HL-60 (cell line): ENCODE data around the gene HAGHL.

Source experiments
- DNase-seq, 2 experiments: peaks; one replicate each; pipeline ENCODE4 v3.0.0-alpha.2; 2010 to 2020; ENCODE audit warnings: low read depth in 1 of 2, low spot score in 1 of 2
- H3K27ac ChIP-seq: fragments of 250-450 bp; sonication (Bioruptor Pico); replicated peaks from 2 replicates; pipeline ENCODE4 v1.5.1; 2020; ENCODE audit warnings: mild to moderate bottlenecking, moderate library complexity
- H3K27me3 ChIP-seq: fragments of 250-450 bp; sonication (Bioruptor Pico); 2 replicates; pipeline ENCODE4 v1.5.1; 2021; ENCODE audit warnings: mild to moderate bottlenecking, moderate library complexity; ENCODE audit not compliant: insufficient read depth, poor library complexity, severe bottlenecking
- H3K4me3 ChIP-seq: replicated peaks from 2 replicates; pipeline ENCODE4 v1.5.1; 2011; ENCODE audit warnings: mild to moderate bottlenecking, control low read depth, low read length; ENCODE audit not compliant: insufficient read depth
- GABPA ChIP-seq: IDR thresholded peaks from 2 replicates; pipeline ENCODE4 v1.6.1; 2012; ENCODE audit warnings: low read depth
- POLR2AphosphoS5 ChIP-seq: IDR thresholded peaks from 2 replicates; pipeline ENCODE4 v1.6.1; 2012; ENCODE audit warnings: low read depth
- SPI1 ChIP-seq: IDR thresholded peaks from 2 replicates; pipeline ENCODE4 v1.6.1; 2012; ENCODE audit warnings: low read depth, mild to moderate bottlenecking, borderline replicate concordance
- TF ChIP-seq, protein P1 (sequence below): IDR thresholded peaks from 2 replicates; pipeline ENCODE4 v1.6.1; 2012; ENCODE audit warnings: low read depth; ENCODE audit not compliant: insufficient replicate concordance
- TF ChIP-seq, protein P2 (sequence below): IDR thresholded peaks from one replicate; pipeline ENCODE4 v1.5.1; 2011; ENCODE audit warnings: low read length, control low read depth, inconsistent platforms; ENCODE audit not compliant: insufficient read depth

The HAGHL gene

DNA sequence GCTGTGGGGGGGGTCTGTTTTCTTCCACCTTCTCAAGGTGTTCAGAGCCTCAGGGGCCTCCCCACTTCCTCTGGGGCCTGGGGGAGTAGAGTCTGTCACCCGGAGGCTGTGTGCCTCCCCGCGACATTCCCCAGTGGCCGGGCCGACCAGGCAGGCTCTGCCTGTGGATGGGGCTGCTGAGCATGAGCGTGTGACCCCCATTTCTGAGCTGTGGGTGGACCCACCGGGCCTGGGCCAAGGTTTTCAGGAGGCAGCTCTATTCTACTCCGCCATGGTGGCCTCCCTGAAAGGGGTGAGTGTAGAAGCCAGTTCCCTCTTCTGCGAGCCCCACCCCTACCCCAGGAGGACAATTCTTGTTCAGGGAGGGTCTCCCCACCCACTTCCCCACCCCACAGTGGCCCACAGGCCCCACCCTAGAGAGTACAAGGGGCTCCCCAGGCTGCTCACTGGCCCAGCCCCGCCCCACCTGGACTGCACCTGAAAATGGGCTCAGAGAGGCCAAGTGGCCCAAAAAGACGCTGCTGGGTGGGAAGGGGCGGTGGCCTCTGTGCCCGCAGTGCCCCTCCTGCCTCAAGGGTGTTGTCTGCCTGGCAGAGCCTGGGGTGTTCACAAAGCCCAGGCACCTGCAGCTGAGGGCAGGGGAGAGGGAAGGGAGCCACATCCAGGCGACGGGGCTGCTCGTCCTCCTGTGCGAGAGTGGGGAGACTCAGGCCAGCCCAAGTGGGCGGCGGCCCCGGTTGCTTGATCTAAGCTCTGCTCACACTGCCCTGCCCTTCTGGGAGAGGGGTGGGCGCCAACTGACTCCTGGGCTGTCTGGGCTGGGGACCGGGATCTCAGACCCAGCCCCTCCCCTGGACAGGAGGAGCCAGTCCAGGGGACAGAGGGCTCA, 35.0 kb downstream of the HAGHL start:
- no peak for DNase-seq
- TF ChIP-seq GABPA: no peak
- no peak for TF ChIP-seq POLR2AphosphoS5
- TF ChIP-seq, protein P1, sequence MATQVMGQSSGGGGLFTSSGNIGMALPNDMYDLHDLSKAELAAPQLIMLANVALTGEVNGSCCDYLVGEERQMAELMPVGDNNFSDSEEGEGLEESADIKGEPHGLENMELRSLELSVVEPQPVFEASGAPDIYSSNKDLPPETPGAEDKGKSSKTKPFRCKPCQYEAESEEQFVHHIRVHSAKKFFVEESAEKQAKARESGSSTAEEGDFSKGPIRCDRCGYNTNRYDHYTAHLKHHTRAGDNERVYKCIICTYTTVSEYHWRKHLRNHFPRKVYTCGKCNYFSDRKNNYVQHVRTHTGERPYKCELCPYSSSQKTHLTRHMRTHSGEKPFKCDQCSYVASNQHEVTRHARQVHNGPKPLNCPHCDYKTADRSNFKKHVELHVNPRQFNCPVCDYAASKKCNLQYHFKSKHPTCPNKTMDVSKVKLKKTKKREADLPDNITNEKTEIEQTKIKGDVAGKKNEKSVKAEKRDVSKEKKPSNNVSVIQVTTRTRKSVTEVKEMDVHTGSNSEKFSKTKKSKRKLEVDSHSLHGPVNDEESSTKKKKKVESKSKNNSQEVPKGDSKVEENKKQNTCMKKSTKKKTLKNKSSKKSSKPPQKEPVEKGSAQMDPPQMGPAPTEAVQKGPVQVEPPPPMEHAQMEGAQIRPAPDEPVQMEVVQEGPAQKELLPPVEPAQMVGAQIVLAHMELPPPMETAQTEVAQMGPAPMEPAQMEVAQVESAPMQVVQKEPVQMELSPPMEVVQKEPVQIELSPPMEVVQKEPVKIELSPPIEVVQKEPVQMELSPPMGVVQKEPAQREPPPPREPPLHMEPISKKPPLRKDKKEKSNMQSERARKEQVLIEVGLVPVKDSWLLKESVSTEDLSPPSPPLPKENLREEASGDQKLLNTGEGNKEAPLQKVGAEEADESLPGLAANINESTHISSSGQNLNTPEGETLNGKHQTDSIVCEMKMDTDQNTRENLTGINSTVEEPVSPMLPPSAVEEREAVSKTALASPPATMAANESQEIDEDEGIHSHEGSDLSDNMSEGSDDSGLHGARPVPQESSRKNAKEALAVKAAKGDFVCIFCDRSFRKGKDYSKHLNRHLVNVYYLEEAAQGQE: no peak
- Histone ChIP-seq H3K27ac (no peak overlapping the region), H3K27me3 (no peaks in the 10 kb centered on the region), H3K4me3 (no peak overlapping the region)

DNA sequence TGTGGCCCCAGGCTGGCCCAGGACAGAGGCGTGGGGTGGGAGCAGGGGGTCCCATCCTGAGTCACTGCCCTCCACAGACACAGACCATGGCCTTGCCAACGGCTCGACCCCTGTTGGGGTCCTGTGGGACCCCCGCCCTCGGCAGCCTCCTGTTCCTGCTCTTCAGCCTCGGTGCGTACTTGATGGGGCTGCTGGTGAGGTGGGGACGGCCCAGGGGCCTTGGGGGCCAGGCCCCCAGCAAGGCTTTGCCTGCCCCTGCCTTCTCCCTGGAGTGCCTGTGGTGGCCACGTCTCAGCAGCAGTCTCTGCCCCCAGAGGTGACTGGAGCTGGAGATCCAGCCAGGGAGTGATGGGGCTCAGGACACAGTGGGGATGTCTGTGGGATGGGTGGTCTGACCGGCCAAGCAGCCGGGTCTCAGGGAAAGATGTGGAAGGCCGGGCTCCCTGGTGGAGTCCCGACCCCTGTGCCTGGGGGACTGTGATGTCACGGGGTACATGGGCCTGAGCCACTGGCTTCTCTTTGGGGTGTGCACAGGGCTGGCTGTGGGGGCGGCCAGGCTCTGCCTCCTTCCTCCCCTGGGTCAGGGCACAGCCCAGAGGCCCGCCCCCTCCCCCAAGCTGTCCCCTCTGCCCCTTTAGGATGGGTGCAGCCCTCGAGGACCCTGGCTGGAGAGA, 35.8 kb downstream of the HAGHL start:
- no peak for DNase-seq
- no peak overlapping the region for H3K27ac ChIP-seq
- TF ChIP-seq POLR2AphosphoS5: no peak
- TF ChIP-seq, protein P1: no peak
- no peak for TF ChIP-seq GABPA
- no peak for TF ChIP-seq SPI1
- TF ChIP-seq, protein P2, sequence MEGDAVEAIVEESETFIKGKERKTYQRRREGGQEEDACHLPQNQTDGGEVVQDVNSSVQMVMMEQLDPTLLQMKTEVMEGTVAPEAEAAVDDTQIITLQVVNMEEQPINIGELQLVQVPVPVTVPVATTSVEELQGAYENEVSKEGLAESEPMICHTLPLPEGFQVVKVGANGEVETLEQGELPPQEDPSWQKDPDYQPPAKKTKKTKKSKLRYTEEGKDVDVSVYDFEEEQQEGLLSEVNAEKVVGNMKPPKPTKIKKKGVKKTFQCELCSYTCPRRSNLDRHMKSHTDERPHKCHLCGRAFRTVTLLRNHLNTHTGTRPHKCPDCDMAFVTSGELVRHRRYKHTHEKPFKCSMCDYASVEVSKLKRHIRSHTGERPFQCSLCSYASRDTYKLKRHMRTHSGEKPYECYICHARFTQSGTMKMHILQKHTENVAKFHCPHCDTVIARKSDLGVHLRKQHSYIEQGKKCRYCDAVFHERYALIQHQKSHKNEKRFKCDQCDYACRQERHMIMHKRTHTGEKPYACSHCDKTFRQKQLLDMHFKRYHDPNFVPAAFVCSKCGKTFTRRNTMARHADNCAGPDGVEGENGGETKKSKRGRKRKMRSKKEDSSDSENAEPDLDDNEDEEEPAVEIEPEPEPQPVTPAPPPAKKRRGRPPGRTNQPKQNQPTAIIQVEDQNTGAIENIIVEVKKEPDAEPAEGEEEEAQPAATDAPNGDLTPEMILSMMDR: no peak
- H3K4me3 ChIP-seq: no peak overlapping the region
- H3K27me3 ChIP-seq: no peaks in the 10 kb centered on the region

DNA sequence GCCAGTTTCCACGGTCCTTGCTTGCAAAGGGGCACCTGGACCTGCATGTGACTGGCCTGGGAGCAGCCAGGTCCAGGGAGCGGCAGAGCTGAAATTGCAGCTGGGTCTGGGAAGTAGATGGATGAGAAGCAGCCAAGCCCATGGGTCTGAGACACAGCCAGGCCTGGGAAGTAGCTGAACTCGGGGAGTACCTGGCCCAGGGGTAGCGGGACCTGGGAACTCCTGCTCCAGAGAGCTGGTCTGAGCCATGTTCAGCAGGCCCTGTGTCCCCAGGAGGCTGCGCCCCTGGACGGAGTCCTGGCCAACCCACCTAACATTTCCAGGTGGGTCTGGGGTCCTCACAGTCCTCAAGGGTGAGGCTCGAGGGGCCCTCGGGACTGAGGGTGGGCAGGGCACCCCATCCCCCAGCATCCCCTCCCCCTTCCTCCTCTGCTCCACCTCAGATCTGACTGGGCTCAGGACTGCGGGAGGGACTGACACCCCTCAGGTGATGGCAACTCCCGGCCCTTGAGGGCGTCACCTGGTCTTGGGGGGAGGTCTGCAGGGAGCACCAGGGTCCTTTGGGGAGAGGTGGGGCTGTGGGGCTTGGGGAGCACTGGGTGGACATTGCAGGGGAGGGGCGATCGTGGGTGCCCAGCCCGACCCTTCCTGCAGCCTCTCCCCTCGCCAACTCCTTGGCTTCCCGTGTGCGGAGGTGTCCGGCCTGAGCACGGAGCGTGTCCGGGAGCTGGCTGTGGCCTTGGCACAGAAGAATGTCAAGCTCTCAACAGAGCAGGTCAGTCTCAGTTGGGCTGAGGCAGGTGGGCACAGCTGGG, 36.7 kb downstream of the HAGHL start:
- Histone ChIP-seq H3K4me3 (no peak overlapping the region), H3K27ac (no peak overlapping the region), H3K27me3 (no peaks in the 10 kb centered on the region)
- TF ChIP-seq GABPA (no peak), SPI1 (no peak)
- TF ChIP-seq, protein P1: no peak
- DNase-seq: no peak
